ENCODE measurements around the gene COX20. TPM values are rescaled to one million over a fixed set of nuclear protein-coding genes. Genes with fewer than 3 reads are reported as not detected.

Gene COX20
- total RNA-seq, 4 donors from 2014 or later: 12.3 to 194 (median 36.4) TPM

GRCh38 chr1:244837597-244838258 lies 2.3 kb downstream of the COX20 start:
- H3K4me1 ChIP-seq: no peaks in the 10 kb centered on the region
- no peaks in the 10 kb centered on the region for H3K27me3 ChIP-seq
- H3K36me3 ChIP-seq: no peaks in the 10 kb centered on the region
- no peak overlapping the region for H3K4me3 ChIP-seq
- intact Hi-C loops (cut with DNase I; ENCODE audit: low total_unique reads): no loop called here
- no peaks in the 10 kb centered on the region for H3K9me3 ChIP-seq
- no peak for DNase-seq
- H3K27ac ChIP-seq: peak overlapping the region in 1 of 2 donors; percentile 100
- TF ChIP-seq POLR2A (IDR thresholded peaks at IDR 0.05) (no peak), CTCF (IDR thresholded peaks at IDR 0.05) (no peak)

GRCh38 chr1:244839656-244840055 lies 4.2 kb downstream of the COX20 start:
- H3K4me1 ChIP-seq: no peaks in the 10 kb centered on the region
- intact Hi-C loops (cut with DNase I; ENCODE audit: low total_unique reads): no loop called here
- TF ChIP-seq POLR2A (IDR thresholded peaks at IDR 0.05) (no peak), CTCF (IDR thresholded peaks at IDR 0.05) (no peak)

GRCh38 chr1:244840219-244840794 lies 4.8 kb downstream of the COX20 start:
- Histone ChIP-seq H3K27me3 (no peaks in the 10 kb centered on the region), H3K4me3 (no peak overlapping the region), H3K36me3 (no peaks in the 10 kb centered on the region), H3K4me1 (no peaks in the 10 kb centered on the region), H3K9me3 (no peaks in the 10 kb centered on the region), H3K27ac (no peak overlapping the region)
- TF ChIP-seq POLR2A (IDR thresholded peaks at IDR 0.05): no peak
- no peak for TF ChIP-seq CTCF (IDR thresholded peaks at IDR 0.05)
- no peak for DNase-seq
- intact Hi-C loops (cut with DNase I; ENCODE audit: low total_unique reads): no loop called here

More at GRCh38 chr1:244839656-244840055, 4.2 kb downstream of the COX20 start:
- no peaks in the 10 kb centered on the region for H3K27me3 ChIP-seq
- no peak overlapping the region for H3K4me3 ChIP-seq
- no peaks in the 10 kb centered on the region for H3K36me3 ChIP-seq
- H3K9me3 ChIP-seq: no peaks in the 10 kb centered on the region
- no peak for DNase-seq
- H3K27ac ChIP-seq: no peak overlapping the region

DNA sequence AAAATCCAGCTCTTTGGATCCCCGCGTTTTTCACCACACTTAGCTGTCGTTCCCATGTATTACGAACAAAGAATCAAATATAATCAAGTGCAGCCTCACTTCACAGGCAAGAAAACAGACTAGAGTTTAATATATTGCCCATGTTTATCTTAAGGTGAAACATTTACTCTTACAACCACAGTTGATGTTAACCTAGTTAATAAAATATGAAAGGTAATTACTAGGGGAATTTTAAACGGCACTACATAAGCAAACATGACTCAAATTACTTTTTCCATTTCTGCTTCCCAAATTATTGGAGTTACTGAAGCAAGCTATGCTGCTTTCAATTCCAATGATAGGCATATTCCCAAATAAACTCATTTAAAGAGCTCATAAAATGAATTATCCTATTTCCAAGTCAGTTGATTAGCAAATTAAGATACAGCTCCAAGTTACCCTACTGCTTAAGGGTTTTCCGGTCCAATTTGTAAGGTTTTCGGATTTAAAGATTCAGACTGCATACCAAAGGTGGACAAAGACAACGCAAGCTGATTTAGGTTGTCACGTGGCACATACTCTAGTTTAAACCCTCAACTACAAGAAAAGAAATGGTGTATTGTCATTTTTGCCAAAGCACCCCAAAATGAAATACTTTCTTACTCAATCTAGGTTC lies 5.9 kb downstream of the COX20 start:
- Histone ChIP-seq H3K4me1 (no peaks in the 10 kb centered on the region), H3K4me3 (no peak overlapping the region), H3K27me3 (no peaks in the 10 kb centered on the region), H3K27ac (no peak overlapping the region), H3K9me3 (no peaks in the 10 kb centered on the region), H3K36me3 (no peaks in the 10 kb centered on the region)
- no peak for DNase-seq
- intact Hi-C loops (cut with DNase I; ENCODE audit: low total_unique reads): no loop called here
- TF ChIP-seq CTCF (IDR thresholded peaks at IDR 0.05) (no peak), POLR2A (IDR thresholded peaks at IDR 0.05) (no peak)

Data from uterus (tissue), 4 donors.